ENCODE results near the gene AMTN. TPM values are rescaled to one million over a fixed set of nuclear protein-coding genes. Genes with fewer than 3 reads are reported as not detected.
A peak's percentile ranks its signal among the peaks of the same experiment; 100 is the strongest.

AMTN gene
- polyA plus RNA-seq, 4 donors: not detected

- DNase-seq (ENCODE audit: low read depth in 4 of 4, low spot score in 2 of 4): peak in 3 of 4 donors; percentile 27 to 65 (median 28)
Observed at GRCh38 chr4:70559211-70559830, 41.0 kb downstream of the AMTN start.

GRCh38 chr4:70559924-70560323 lies 41.6 kb downstream of the AMTN start:
- no peak for DNase-seq (ENCODE audit: low read depth in 4 of 4, low spot score in 2 of 4)

- DNase-seq (ENCODE audit: low read depth in 4 of 4, low spot score in 2 of 4): no peak
Observed at GRCh38 chr4:70564033-70564432, 45.7 kb downstream of the AMTN start.

- DNase-seq (ENCODE audit: low read depth in 4 of 4, low spot score in 2 of 4): no peak
Observed at GRCh38 chr4:70570796-70571195, 52.4 kb downstream of the AMTN start.

GRCh38 chr4:70571772-70572171 lies 53.4 kb downstream of the AMTN start:
- DNase-seq (ENCODE audit: low read depth in 4 of 4, low spot score in 2 of 4): peak in 1 of 4 donors; percentile 19

- no peak for DNase-seq (ENCODE audit: low read depth in 4 of 4, low spot score in 2 of 4)
Observed at GRCh38 chr4:70575964-70576363, 57.6 kb downstream of the AMTN start.

GRCh38 chr4:70577220-70577927 lies 59.0 kb downstream of the AMTN start:
- no peak for DNase-seq (ENCODE audit: low read depth in 4 of 4, low spot score in 2 of 4)

- DNase-seq (ENCODE audit: low read depth in 4 of 4, low spot score in 2 of 4): no peak
Observed at GRCh38 chr4:70581980-70582379, 63.6 kb downstream of the AMTN start.

Other genes with a start within 250 kb of the AMTN start
- gene CABS1, start 183.6 kb upstream of the AMTN start, polyA plus RNA-seq (ENCODE audit: insufficient read length in 4 of 4): under 1 TPM; 0.11 to 0.22 (median 0.14) TPM
- not detected for gene SMR3A, start 157.8 kb upstream of the AMTN start, polyA plus RNA-seq (ENCODE audit: insufficient read length in 4 of 4)
- gene SMR3B, start 135.4 kb upstream of the AMTN start, polyA plus RNA-seq (ENCODE audit: insufficient read length in 4 of 4): not detected
- not detected for gene OPRPN, start 120.6 kb upstream of the AMTN start, polyA plus RNA-seq (ENCODE audit: insufficient read length in 4 of 4)
- gene MUC7, start 46.4 kb upstream of the AMTN start, polyA plus RNA-seq (ENCODE audit: insufficient read length in 4 of 4): under 1 TPM in 3 of 4 donors, not detected in 1; 0.13 to 0.17 (median 0.14) TPM
- gene AMBN, start 73.7 kb downstream of the AMTN start, polyA plus RNA-seq (ENCODE audit: insufficient read length in 4 of 4): 1 to 10 TPM in 3 of 4 donors, under 1 TPM in 1; 0.87 to 2.6 (median 1.2) TPM
- gene ENAM, start 110.2 kb downstream of the AMTN start, polyA plus RNA-seq (ENCODE audit: insufficient read length in 4 of 4): 1 to 10 TPM; 3.8 to 6.3 (median 5.3) TPM
- 1 to 10 TPM in 2 of 4 donors, under 1 TPM in 2; 0.87 to 1.1 (median 1.0) TPM for gene JCHAIN, start 147.9 kb downstream of the AMTN start, polyA plus RNA-seq (ENCODE audit: insufficient read length in 4 of 4)
- 10 to 100 TPM; 39.7 to 54.4 (median 46.3) TPM for gene UTP3, start 170.0 kb downstream of the AMTN start, polyA plus RNA-seq (ENCODE audit: insufficient read length in 4 of 4)
- gene RUFY3, start 203.4 kb downstream of the AMTN start, polyA plus RNA-seq (ENCODE audit: insufficient read length in 4 of 4): 100 to 1,000 TPM in 2 of 4 donors, 10 to 100 TPM in 2; 78.0 to 198 (median 137) TPM

Measured in left renal cortex interstitium (tissue), 4 donors.